Spleen (tissue), 7 donors: ENCODE measurements around the gene DAO.

Source experiments
- CTCF ChIP-seq, 11 experiments: fragments of 200-600 bp in 7 of 11; fragments of 450-650 bp in 4 of 11; sonication (generic) in 4 of 11; IDR thresholded peaks in 8 of 11; conservative IDR thresholded peaks in 3 of 11; 1 replicate in 7 of 11; 2 replicates in 4 of 11; pipeline versions ENCODE4 v1.4.0 to v1.8.0; 2016 to 2021; ENCODE audit warnings: antibody characterized with exemption in 11 of 11, inconsistent platforms in 4 of 11, mild to moderate bottlenecking in 1 of 11
- POLR2A ChIP-seq, 3 donors: fragments of 450-650 bp; IDR thresholded peaks; one replicate each; pipeline ENCODE4 v1.5.1; 2017; ENCODE audit warnings: antibody characterized with exemption in 3 of 3, mild to moderate bottlenecking in 1 of 3
- donor health status: DM: no; HTN: no; CAD: no; lungs with moderate emphysema.
- donor health status: DM: no; HTN: no; CAD: no.
- donor health status: DM: no; HTN: no; CAD: no.

GRCh38 chr12:108831309-108831991, 48.4 kb upstream of the DAO start:
- TF ChIP-seq CTCF (IDR thresholded peaks at IDR 0.05 in 8 of 11, conservative IDR thresholded peaks at IDR 0.05 in 3 of 11): no peak
- no peak for TF ChIP-seq POLR2A (IDR thresholded peaks at IDR 0.05)
